PC-3 (cell line): ENCODE measurements around the gene THSD7A. TPM values are rescaled to one million over a fixed set of nuclear protein-coding genes. Genes with fewer than 3 reads are reported as not detected.

Source experiments
- ATAC-seq: fragments of 200-7000 bp; cut with Tn5 transposase; 2 replicates; pipeline ENCODE4 v1.9.1; 2020; ENCODE audit warnings: mild to moderate bottlenecking, moderate library complexity
- BruUV-seq: library from RNA; stranded (reverse); fragments of 400-500 nt; replicated peaks from 2 replicates; lab custom pipeline; 2021; lab: Mats Ljungman, UMichigan
- CTCF ChIA-PET: fragments of 300-600 bp; sonication (Branson Sonifier 250); formaldehyde crosslinking; loops from one replicate; lab custom pipeline; 2022; ENCODE audit warnings: antibody characterized with exemption; lab: Charles Lee
- POLR2A ChIA-PET: fragments of 300-600 bp; sonication (Branson Sonifier 250); formaldehyde crosslinking; loops from one replicate; lab custom pipeline; 2022; ENCODE audit warnings: antibody characterized with exemption; ENCODE audit not compliant: unreplicated experiment; lab: Charles Lee
- DNase-seq: peaks from one replicate; pipeline ENCODE4 v3.0.0-alpha.2; 2015
- H2AFZ ChIP-seq: fragments of 300-600 bp; sonication (generic); 2 replicates; pipeline ENCODE4 v1.6.0; 2016; ENCODE audit warnings: antibody characterized with exemption, low read length
- H3F3A ChIP-seq: fragments of 300-600 bp; sonication (generic); one replicate; pipeline ENCODE4 v1.6.0; 2017; ENCODE audit warnings: antibody characterized with exemption, low read length, control low read depth, mild to moderate bottlenecking; ENCODE audit not compliant: unreplicated experiment
- H3K27ac ChIP-seq: fragments of 300-600 bp; sonication (generic); 2 replicates; pipeline ENCODE4 v1.5.1; 2016; ENCODE audit warnings: mild to moderate bottlenecking, low read length
- H3K27me3 ChIP-seq: fragments of 300-600 bp; sonication (generic); 2 replicates; pipeline ENCODE4 v1.6.1; 2016; ENCODE audit warnings: low read length, mixed read lengths
- H3K36me3 ChIP-seq: fragments of 300-600 bp; sonication (generic); 2 replicates; pipeline ENCODE4 v1.6.1; 2016; ENCODE audit warnings: low read depth, mixed run types, low read length, mixed read lengths
- H3K4me1 ChIP-seq: fragments of 300-600 bp; sonication (generic); 2 replicates; pipeline ENCODE4 v1.5.1; 2016; ENCODE audit warnings: low read length; ENCODE audit not compliant: insufficient read depth
- H3K4me2 ChIP-seq: fragments of 300-600 bp; sonication (generic); 2 replicates; pipeline ENCODE4 v1.6.0; 2016; ENCODE audit warnings: low read length
- H3K4me3 ChIP-seq: fragments of 300-600 bp; sonication (generic); 2 replicates; pipeline ENCODE4 v1.5.1; 2016; ENCODE audit warnings: mild to moderate bottlenecking, low read length, mixed read lengths
- H3K79me2 ChIP-seq: fragments of 300-600 bp; sonication (generic); 2 replicates; pipeline ENCODE4 v1.6.1; 2017; ENCODE audit warnings: low read length, mixed read lengths
- H3K9ac ChIP-seq: fragments of 300-600 bp; sonication (generic); 2 replicates; pipeline ENCODE4 v1.6.0; 2016; ENCODE audit warnings: mild to moderate bottlenecking, low read length
- H3K9me2 ChIP-seq: fragments of 300-600 bp; sonication (generic); replicated peaks from 2 replicates; pipeline ENCODE4 v1.6.1; 2016; ENCODE audit warnings: mixed run types, low read length, mixed read lengths
- H3K9me3 ChIP-seq: fragments of 300-600 bp; sonication (generic); 2 replicates; pipeline ENCODE4 v1.6.1; 2016; ENCODE audit warnings: low read length, mixed read lengths
- H4K20me1 ChIP-seq: fragments of 300-600 bp; sonication (generic); 2 replicates; pipeline ENCODE4 v1.6.1; 2016; ENCODE audit warnings: low read length, mixed read lengths
- EZH2 ChIP-seq: fragments of 300-600 bp; sonication (generic); IDR thresholded peaks from one replicate; pipeline ENCODE4 v1.6.1; 2017; ENCODE audit warnings: antibody characterized with exemption, mild to moderate bottlenecking, low read length; ENCODE audit not compliant: unreplicated experiment
- EZH2phosphoT487 ChIP-seq: fragments of 300-600 bp; sonication (generic); IDR thresholded peaks from 2 replicates; pipeline ENCODE4 v1.6.1; 2018; ENCODE audit warnings: mild to moderate bottlenecking, antibody characterized with exemption, low read length, borderline replicate concordance
- intact Hi-C: fragments of 100-400 bp; cut with micrococcal nuclease; formaldehyde crosslinking; loops from 2 replicates; pipeline ENCODE4 v1.9.0; 2023
- total RNA-seq: library from RNA; depleted of rRNA; stranded (reverse); fragments of >200 nt; gene quantifications from 2 replicates; pipeline ENCODE4 v1.2.3, GENCODE V29; 2014
- TF ChIP-seq, protein P1 (sequence below): fragments of 300-600 bp; sonication (generic); conservative IDR thresholded peaks from 2 replicates; pipeline ENCODE4 v1.5.1; 2017; ENCODE audit warnings: antibody characterized with exemption, low read depth, mild to moderate bottlenecking, low read length

Gene THSD7A
- total RNA-seq, 1 experiment from 2014 or later: 0.04 TPM

- POLR2A ChIA-PET: no interaction called here
- CTCF ChIA-PET: interaction anchor here (0.7 kb wide), 1 partner anchor 306 kb away, joined by 4 read pairs; no protein-coding TSS in a partner anchor
Observed at GRCh38 chr7:11336432-11336831, 495.6 kb downstream of the THSD7A start.

GRCh38 chr7:11335947-11336346 is 496.1 kb downstream of the THSD7A start:
- no TSS peak for BruUV-seq
- no peaks in the 10 kb centered on the region for H3K9me2 ChIP-seq
- H3K4me2 ChIP-seq: no peak overlapping the region
- no peak overlapping the region for H3K9ac ChIP-seq
- no peaks in the 10 kb centered on the region for H3K27me3 ChIP-seq
- no peaks in the 10 kb centered on the region for H3K36me3 ChIP-seq
- no peaks in the 10 kb centered on the region for H3F3A ChIP-seq
- H4K20me1 ChIP-seq: no peaks in the 10 kb centered on the region
- no peak overlapping the region for H3K27ac ChIP-seq
- no peak overlapping the region for H3K4me3 ChIP-seq
- H3K9me3 ChIP-seq: no peaks in the 10 kb centered on the region
- 0 out of 2 replicates have a peak, but pooled peaks cover 4% of the 10 kb centered on the region for H3K4me1 ChIP-seq
- no peaks in the 10 kb centered on the region for H3K79me2 ChIP-seq
- ATAC-seq: no peak
- ChIA-PET CTCF (interaction anchor here (0.7 kb wide), 1 partner anchor 306 kb away, joined by 4 read pairs; no protein-coding TSS in a partner anchor), POLR2A (no interaction called here)
- TF ChIP-seq EZH2 (no peak), EZH2phosphoT487 (no peak)
- TF ChIP-seq, protein P1, sequence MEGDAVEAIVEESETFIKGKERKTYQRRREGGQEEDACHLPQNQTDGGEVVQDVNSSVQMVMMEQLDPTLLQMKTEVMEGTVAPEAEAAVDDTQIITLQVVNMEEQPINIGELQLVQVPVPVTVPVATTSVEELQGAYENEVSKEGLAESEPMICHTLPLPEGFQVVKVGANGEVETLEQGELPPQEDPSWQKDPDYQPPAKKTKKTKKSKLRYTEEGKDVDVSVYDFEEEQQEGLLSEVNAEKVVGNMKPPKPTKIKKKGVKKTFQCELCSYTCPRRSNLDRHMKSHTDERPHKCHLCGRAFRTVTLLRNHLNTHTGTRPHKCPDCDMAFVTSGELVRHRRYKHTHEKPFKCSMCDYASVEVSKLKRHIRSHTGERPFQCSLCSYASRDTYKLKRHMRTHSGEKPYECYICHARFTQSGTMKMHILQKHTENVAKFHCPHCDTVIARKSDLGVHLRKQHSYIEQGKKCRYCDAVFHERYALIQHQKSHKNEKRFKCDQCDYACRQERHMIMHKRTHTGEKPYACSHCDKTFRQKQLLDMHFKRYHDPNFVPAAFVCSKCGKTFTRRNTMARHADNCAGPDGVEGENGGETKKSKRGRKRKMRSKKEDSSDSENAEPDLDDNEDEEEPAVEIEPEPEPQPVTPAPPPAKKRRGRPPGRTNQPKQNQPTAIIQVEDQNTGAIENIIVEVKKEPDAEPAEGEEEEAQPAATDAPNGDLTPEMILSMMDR: no peak
- H2AFZ ChIP-seq: no peak overlapping the region
- no peak for DNase-seq
- intact Hi-C loops: no loop called here

More at GRCh38 chr7:11336432-11336831, 495.6 kb downstream of the THSD7A start:
- Histone ChIP-seq H3K36me3 (no peaks in the 10 kb centered on the region), H4K20me1 (no peaks in the 10 kb centered on the region), H3K4me3 (no peak overlapping the region), H3K9ac (no peak overlapping the region), H3F3A (no peaks in the 10 kb centered on the region), H3K79me2 (no peaks in the 10 kb centered on the region), H2AFZ (no peak overlapping the region), H3K9me3 (no peaks in the 10 kb centered on the region), H3K27ac (no peak overlapping the region), H3K9me2 (no peaks in the 10 kb centered on the region), H3K4me2 (no peak overlapping the region), H3K4me1 (0 out of 2 replicates have a peak, but pooled peaks cover 4% of the 10 kb centered on the region), H3K27me3 (no peaks in the 10 kb centered on the region)
- TF ChIP-seq EZH2: no peak
- TF ChIP-seq, protein P1: no peak
- no peak for TF ChIP-seq EZH2phosphoT487
- intact Hi-C loops: no loop called here
- DNase-seq (no peak), ATAC-seq (no peak)
- BruUV-seq: no TSS peak

GRCh38 chr7:11332865-11333228 is 499.2 kb downstream of the THSD7A start:
- H3K4me2 ChIP-seq: no peak overlapping the region
- CTCF ChIA-PET: no interaction called here
- no peaks in the 10 kb centered on the region for H3K9me2 ChIP-seq
- H3K4me3 ChIP-seq: no peak overlapping the region
- H3F3A ChIP-seq: no peaks in the 10 kb centered on the region
- POLR2A ChIA-PET: no interaction called here
- H3K4me1 ChIP-seq: peaks cover 4% of the 10 kb centered on the region; the same call in 1 of the 2 replicates
- intact Hi-C loops: loop anchor here (5.0 kb wide), 1 partner anchor 81 kb away; no protein-coding TSS in a partner anchor
- H3K27me3 ChIP-seq: no peaks in the 10 kb centered on the region
- no peaks in the 10 kb centered on the region for H3K9me3 ChIP-seq
- no peak overlapping the region for H3K9ac ChIP-seq
- TF ChIP-seq, protein P1: no peak
- no peak for TF ChIP-seq EZH2
- no peak for TF ChIP-seq EZH2phosphoT487
- no peaks in the 10 kb centered on the region for H4K20me1 ChIP-seq
- H2AFZ ChIP-seq: no peak overlapping the region
- DNase-seq (no peak), ATAC-seq (no peak)
- H3K36me3 ChIP-seq: no peaks in the 10 kb centered on the region
- BruUV-seq: no TSS peak
- H3K27ac ChIP-seq: no peak overlapping the region
- no peaks in the 10 kb centered on the region for H3K79me2 ChIP-seq
